Right lobe of liver (tissue), 4 donors: ENCODE measurements around the gene KLHL8.
"Not testable (repeated sequence)": the region's sequence is repeated elsewhere in the genome, so short reads cannot be mapped to it uniquely, and the experiment has no call there.

Source experiments
- POLR2A ChIP-seq: fragments of 450-650 bp; IDR thresholded peaks from one replicate; pipeline ENCODE4 v1.6.1; 2017; ENCODE audit warnings: antibody characterized with exemption, mild to moderate bottlenecking
- TF ChIP-seq, protein P1 (sequence below), 4 donors: fragments of 200-600 bp in 3 of 4; fragments of 450-650 bp in 1 of 4; IDR thresholded peaks; one replicate each; pipeline versions ENCODE4 v1.5.1 to v1.8.0; 2016 to 2022; ENCODE audit warnings: antibody characterized with exemption in 4 of 4, mild to moderate bottlenecking in 2 of 4
- donor health status: DM: no; HTN: no; CAD: no.
- donor health status: DM: no; HTN: no; CAD: no.
- donor health status: DM: no; HTN: yes; CAD: no.

GRCh38 chr4:87145934-87146333, 74.5 kb downstream of the KLHL8 start:
- TF ChIP-seq, protein P1, sequence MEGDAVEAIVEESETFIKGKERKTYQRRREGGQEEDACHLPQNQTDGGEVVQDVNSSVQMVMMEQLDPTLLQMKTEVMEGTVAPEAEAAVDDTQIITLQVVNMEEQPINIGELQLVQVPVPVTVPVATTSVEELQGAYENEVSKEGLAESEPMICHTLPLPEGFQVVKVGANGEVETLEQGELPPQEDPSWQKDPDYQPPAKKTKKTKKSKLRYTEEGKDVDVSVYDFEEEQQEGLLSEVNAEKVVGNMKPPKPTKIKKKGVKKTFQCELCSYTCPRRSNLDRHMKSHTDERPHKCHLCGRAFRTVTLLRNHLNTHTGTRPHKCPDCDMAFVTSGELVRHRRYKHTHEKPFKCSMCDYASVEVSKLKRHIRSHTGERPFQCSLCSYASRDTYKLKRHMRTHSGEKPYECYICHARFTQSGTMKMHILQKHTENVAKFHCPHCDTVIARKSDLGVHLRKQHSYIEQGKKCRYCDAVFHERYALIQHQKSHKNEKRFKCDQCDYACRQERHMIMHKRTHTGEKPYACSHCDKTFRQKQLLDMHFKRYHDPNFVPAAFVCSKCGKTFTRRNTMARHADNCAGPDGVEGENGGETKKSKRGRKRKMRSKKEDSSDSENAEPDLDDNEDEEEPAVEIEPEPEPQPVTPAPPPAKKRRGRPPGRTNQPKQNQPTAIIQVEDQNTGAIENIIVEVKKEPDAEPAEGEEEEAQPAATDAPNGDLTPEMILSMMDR (IDR thresholded peaks at IDR 0.05) = not testable (repeated sequence)
- TF ChIP-seq POLR2A = not testable (repeated sequence)
